Liver (tissue), 3 donors: ENCODE results near the gene IKBKG.

Experiments used
- ATF3 ChIP-seq: IDR thresholded peaks from 2 replicates; pipeline ENCODE4 v1.6.1; 2016; ENCODE audit warnings: antibody characterized with exemption
- CTCF ChIP-seq: fragments of 150-350 bp; IDR thresholded peaks from 2 replicates; pipeline ENCODE4 v1.5.1; 2017; ENCODE audit warnings: improper control_type of control experiment, low read depth, low read length; ENCODE audit not compliant: missing input control
- GABPA ChIP-seq, 2 donors: IDR thresholded peaks in 1 of 2; conservative IDR thresholded peaks in 1 of 2; 2 replicates each; pipeline ENCODE4 v1.6.1; 2016; ENCODE audit warnings: antibody characterized with exemption in 2 of 2, mild to moderate bottlenecking in 1 of 2, moderate library complexity in 1 of 2
- HNF4G ChIP-seq: IDR thresholded peaks from 2 replicates; pipeline ENCODE4 v1.6.1; 2016; ENCODE audit warnings: antibody characterized with exemption
- JUND ChIP-seq, 2 donors: IDR thresholded peaks; 2 replicates each; pipeline ENCODE4 v1.6.1; 2016; ENCODE audit warnings: antibody characterized with exemption in 2 of 2
- MAX ChIP-seq: IDR thresholded peaks from 2 replicates; pipeline ENCODE4 v1.6.1; 2016; ENCODE audit warnings: antibody characterized with exemption
- NR2F2 ChIP-seq: IDR thresholded peaks from 2 replicates; pipeline ENCODE4 v1.6.1; 2016; ENCODE audit warnings: antibody characterized with exemption
- RAD21 ChIP-seq, 2 donors: IDR thresholded peaks; 2 replicates each; pipeline ENCODE4 v1.6.1; 2016; ENCODE audit warnings: antibody characterized with exemption in 2 of 2, mild to moderate bottlenecking in 2 of 2
- REST ChIP-seq: IDR thresholded peaks from 2 replicates; pipeline ENCODE4 v1.6.1; 2016; ENCODE audit warnings: antibody characterized with exemption, mild to moderate bottlenecking
- RXRA ChIP-seq, 2 donors: IDR thresholded peaks; 2 replicates each; pipeline ENCODE4 v1.6.1; 2017 to 2018; ENCODE audit warnings: antibody characterized with exemption in 2 of 2, mild to moderate bottlenecking in 1 of 2
- SP1 ChIP-seq: IDR thresholded peaks from 2 replicates; pipeline ENCODE4 v1.6.1; 2018; ENCODE audit warnings: antibody characterized with exemption, mild to moderate bottlenecking
- TAF1 ChIP-seq: conservative IDR thresholded peaks from 2 replicates; pipeline ENCODE4 v1.6.1; 2016; ENCODE audit warnings: antibody characterized with exemption, mild to moderate bottlenecking
- YY1 ChIP-seq: IDR thresholded peaks from 2 replicates; pipeline ENCODE4 v1.6.1; 2016; ENCODE audit warnings: antibody characterized with exemption, mild to moderate bottlenecking
- ZBTB33 ChIP-seq: IDR thresholded peaks from 2 replicates; pipeline ENCODE4 v1.6.1; 2016; ENCODE audit warnings: antibody characterized with exemption
- donor health status: healthy.
- donor health status: healthy.

- TF ChIP-seq CTCF: no peak
- no peak for TF ChIP-seq JUND (IDR thresholded peaks at IDR 0.05)
- TF ChIP-seq ZBTB33: no peak
- TF ChIP-seq RAD21 (IDR thresholded peaks at IDR 0.05): no peak
- TF ChIP-seq REST: no peak
- no peak for TF ChIP-seq ATF3
- no peak for TF ChIP-seq MAX
- no peak for TF ChIP-seq RXRA (IDR thresholded peaks at IDR 0.05)
- TF ChIP-seq GABPA (IDR thresholded peaks at IDR 0.05 in 1 of 2, conservative IDR thresholded peaks at IDR 0.05 in 1 of 2): no peak
- TF ChIP-seq SP1: no peak
- no peak for TF ChIP-seq HNF4G
- no peak for TF ChIP-seq YY1
- no peak for TF ChIP-seq TAF1
- TF ChIP-seq NR2F2: no peak
Measured at GRCh38 chrX:154509455-154509854, 38.0 kb upstream of the IKBKG start.
